DMS 273 (cell line): ENCODE data around the gene RNASEH1.
A peak's percentile ranks its signal among the peaks of the same experiment; 100 is the strongest.
"Not testable (repeated sequence)": the region's sequence is repeated elsewhere in the genome, so short reads cannot be mapped to it uniquely, and the experiment has no call there.

ENCODE experiments used
- DNase-seq: peaks from one replicate; lab custom pipeline; 2025; ENCODE audit not compliant: unreplicated experiment; lab: John Stamatoyannopoulos, UW

Gene RNASEH1

GRCh38 chr2:3522961-3523421, 35.1 kb downstream of the RNASEH1 start:
- peak; percentile 90 for DNase-seq

- no peak for DNase-seq
These were observed 37.5 kb downstream of the RNASEH1 start for GRCh38 chr2:3520591-3520990.

- DNase-seq = peak; percentile 92
These were observed 38.6 kb downstream of the RNASEH1 start, which contains the start of gene ADI1 for GRCh38 chr2:3519255-3520205. TSS of gene ADI1 (minus strand) at chr2:3519531. CDS start at chr2:3519487, 44 bp downstream.

GRCh38 chr2:3518496-3519254, 39.5 kb downstream of the RNASEH1 start:
- DNase-seq = peak; percentile 99

- no peak for DNase-seq
These were observed 40.1 kb downstream of the RNASEH1 start for GRCh38 chr2:3517948-3518495.

GRCh38 chr2:3516831-3517230, 41.3 kb downstream of the RNASEH1 start:
- no peak for DNase-seq

GRCh38 chr2:3515438-3515837, 42.7 kb downstream of the RNASEH1 start:
- DNase-seq = not testable (repeated sequence)

- peak; percentile 41 for DNase-seq
These were observed 44.9 kb downstream of the RNASEH1 start for GRCh38 chr2:3513026-3513810.

GRCh38 chr2:3512086-3512485, 46.0 kb downstream of the RNASEH1 start:
- DNase-seq = no peak

- no peak for DNase-seq
These were observed 52.4 kb downstream of the RNASEH1 start for GRCh38 chr2:3505771-3506170.

- no peak for DNase-seq
These were observed 53.4 kb downstream of the RNASEH1 start for GRCh38 chr2:3504741-3505140.

- DNase-seq = no peak
These were observed 54.6 kb downstream of the RNASEH1 start for GRCh38 chr2:3503483-3503882.

- DNase-seq = no peak
These were observed 55.1 kb downstream of the RNASEH1 start for GRCh38 chr2:3503046-3503445.

- no peak for DNase-seq
These were observed 57.7 kb downstream of the RNASEH1 start for GRCh38 chr2:3500326-3500899.

- no peak for DNase-seq
These were observed 59.2 kb downstream of the RNASEH1 start for GRCh38 chr2:3498783-3499394.

- not testable (repeated sequence) for DNase-seq
These were observed 61.4 kb downstream of the RNASEH1 start for GRCh38 chr2:3496708-3497080.
